Activated T-helper 17 cell treated with anti-CD3 and anti-CD28 coated beads, Interleukin-2, amount 50 U/mL, for 72 hours (primary cell): ENCODE results near the gene LILRA5. TPM values are rescaled to one million over a fixed set of nuclear protein-coding genes. Genes with fewer than 3 reads are reported as not detected.
"Not testable (repeated sequence)": the region's sequence is repeated elsewhere in the genome, so short reads cannot be mapped to it uniquely, and the experiment has no call there.

ENCODE experiments used
- ATAC-seq: fragments of 150-1000 bp; cut with Tn5 transposase; replicated peaks from 2 replicates; pipeline ENCODE4 v1.10.0; 2021; ENCODE audit warnings: mild to moderate bottlenecking, moderate library complexity
- H3K27ac Mint-ChIP-seq: one replicate; pipeline ENCODE4 v1.8.0; 2022; ENCODE audit warnings: mixed read lengths
- H3K27me3 Mint-ChIP-seq: one replicate; pipeline ENCODE4 v1.8.0; 2022; ENCODE audit warnings: mixed read lengths
- H3K36me3 Mint-ChIP-seq: one replicate; pipeline ENCODE4 v1.8.0; 2022; ENCODE audit warnings: low read depth, mild to moderate bottlenecking, mixed read lengths
- H3K4me1 Mint-ChIP-seq: one replicate; pipeline ENCODE4 v1.8.0; 2022; ENCODE audit warnings: mixed read lengths
- H3K4me3 Mint-ChIP-seq: one replicate; pipeline ENCODE4 v1.8.0; 2022; ENCODE audit warnings: mild to moderate bottlenecking, mixed read lengths
- H3K9me3 Mint-ChIP-seq: one replicate; pipeline ENCODE4 v1.8.0; 2022; ENCODE audit warnings: mixed read lengths
- total RNA-seq, 2 donors: library from RNA; stranded (reverse); gene quantifications; one replicate each; pipeline ENCODE4 v1.2.3, GENCODE V29; 2022

Gene LILRA5
- total RNA-seq, 2 donors from 2014 or later, result not detected

GRCh38 chr19:54339646-54340358, 26.8 kb upstream of the LILRA5 start:
- H3K36me3 Mint-ChIP-seq, result no peaks in the 10 kb centered on the region
- no peak for ATAC-seq
- no peak overlapping the region for H3K27ac Mint-ChIP-seq
- H3K27me3 Mint-ChIP-seq, result peaks cover 8% of the 10 kb centered on the region
- no peaks in the 10 kb centered on the region for H3K9me3 Mint-ChIP-seq
- no peaks in the 10 kb centered on the region for H3K4me1 Mint-ChIP-seq
- no peak overlapping the region for H3K4me3 Mint-ChIP-seq

- Mint-ChIP-seq H3K4me1 (no peaks in the 10 kb centered on the region), H3K27ac (no peak overlapping the region), H3K36me3 (no peaks in the 10 kb centered on the region), H3K27me3 (peaks cover 9% of the 10 kb centered on the region), H3K9me3 (no peaks in the 10 kb centered on the region), H3K4me3 (no peak overlapping the region)
- ATAC-seq, result no peak
Observed at GRCh38 chr19:54338521-54338920, 25.6 kb upstream of the LILRA5 start.

- Mint-ChIP-seq H3K36me3 (no peaks in the 10 kb centered on the region), H3K4me3 (no peak overlapping the region), H3K4me1 (no peaks in the 10 kb centered on the region), H3K27me3 (peaks cover 9% of the 10 kb centered on the region), H3K9me3 (no peaks in the 10 kb centered on the region), H3K27ac (no peak overlapping the region)
- ATAC-seq, result no peak
Observed at GRCh38 chr19:54337858-54338230, 24.9 kb upstream of the LILRA5 start.

GRCh38 chr19:54336893-54337857, 24.2 kb upstream of the LILRA5 start:
- no peak overlapping the region for H3K27ac Mint-ChIP-seq
- no peak overlapping the region for H3K4me3 Mint-ChIP-seq
- H3K4me1 Mint-ChIP-seq, result no peaks in the 10 kb centered on the region
- H3K9me3 Mint-ChIP-seq, result no peaks in the 10 kb centered on the region
- H3K27me3 Mint-ChIP-seq, result peaks cover 9% of the 10 kb centered on the region
- ATAC-seq, result no peak
- no peaks in the 10 kb centered on the region for H3K36me3 Mint-ChIP-seq

- no peak for ATAC-seq
- H3K27ac Mint-ChIP-seq, result no peak overlapping the region
- no peaks in the 10 kb centered on the region for H3K9me3 Mint-ChIP-seq
- H3K27me3 Mint-ChIP-seq, result peaks cover 9% of the 10 kb centered on the region
- no peak overlapping the region for H3K4me3 Mint-ChIP-seq
- H3K4me1 Mint-ChIP-seq, result no peaks in the 10 kb centered on the region
- H3K36me3 Mint-ChIP-seq, result no peaks in the 10 kb centered on the region
Observed at GRCh38 chr19:54335979-54336892, 23.3 kb upstream of the LILRA5 start.

- Mint-ChIP-seq H3K27ac (no peak overlapping the region), H3K36me3 (no peaks in the 10 kb centered on the region)
- ATAC-seq, result no peak
Observed at GRCh38 chr19:54335164-54335563, 22.2 kb upstream of the LILRA5 start.

GRCh38 chr19:54333586-54334298, 20.8 kb upstream of the LILRA5 start:
- H3K9me3 Mint-ChIP-seq, result no peaks in the 10 kb centered on the region
- peaks cover 6% of the 10 kb centered on the region for H3K27me3 Mint-ChIP-seq
- no peak overlapping the region for H3K4me3 Mint-ChIP-seq
- H3K36me3 Mint-ChIP-seq, result no peaks in the 10 kb centered on the region
- no peak overlapping the region for H3K27ac Mint-ChIP-seq
- H3K4me1 Mint-ChIP-seq, result peaks cover 1% of the 10 kb centered on the region
- no peak for ATAC-seq

More at GRCh38 chr19:54335164-54335563, 22.2 kb upstream of the LILRA5 start:
- Mint-ChIP-seq H3K4me3 (no peak overlapping the region), H3K4me1 (no peaks in the 10 kb centered on the region), H3K27me3 (peaks cover 9% of the 10 kb centered on the region), H3K9me3 (no peaks in the 10 kb centered on the region)

GRCh38 chr19:54332149-54332548, 19.2 kb upstream of the LILRA5 start:
- peaks cover 6% of the 10 kb centered on the region for H3K27me3 Mint-ChIP-seq
- ATAC-seq, result no peak
- no peaks in the 10 kb centered on the region for H3K9me3 Mint-ChIP-seq
- H3K36me3 Mint-ChIP-seq, result no peaks in the 10 kb centered on the region
- no peak overlapping the region for H3K4me3 Mint-ChIP-seq
- H3K27ac Mint-ChIP-seq, result no peak overlapping the region
- peaks cover 8% of the 10 kb centered on the region for H3K4me1 Mint-ChIP-seq

- H3K27me3 Mint-ChIP-seq, result peaks cover 6% of the 10 kb centered on the region
Observed at GRCh38 chr19:54331626-54332025, 18.7 kb upstream of the LILRA5 start.

GRCh38 chr19:54329476-54330165, 16.7 kb upstream of the LILRA5 start:
- no peak overlapping the region for H3K4me3 Mint-ChIP-seq
- H3K27ac Mint-ChIP-seq, result no peak overlapping the region
- no peaks in the 10 kb centered on the region for H3K9me3 Mint-ChIP-seq
- no peaks in the 10 kb centered on the region for H3K36me3 Mint-ChIP-seq
- peaks cover 8% of the 10 kb centered on the region for H3K4me1 Mint-ChIP-seq
- ATAC-seq, result no peak
- H3K27me3 Mint-ChIP-seq, result peaks cover 10% of the 10 kb centered on the region

More at GRCh38 chr19:54331626-54332025, 18.7 kb upstream of the LILRA5 start:
- H3K36me3 Mint-ChIP-seq, result no peaks in the 10 kb centered on the region
- ATAC-seq, result no peak
- peaks cover 8% of the 10 kb centered on the region for H3K4me1 Mint-ChIP-seq
- H3K27ac Mint-ChIP-seq, result no peak overlapping the region
- no peaks in the 10 kb centered on the region for H3K9me3 Mint-ChIP-seq
- H3K4me3 Mint-ChIP-seq, result no peak overlapping the region

- not testable (repeated sequence) for H3K4me3 Mint-ChIP-seq, H3K27me3 Mint-ChIP-seq, ATAC-seq, H3K9me3 Mint-ChIP-seq, H3K36me3 Mint-ChIP-seq, H3K4me1 Mint-ChIP-seq, H3K27ac Mint-ChIP-seq
Observed at GRCh38 chr19:54328781-54329180, 15.8 kb upstream of the LILRA5 start.

GRCh38 chr19:54325631-54326030, 12.7 kb upstream of the LILRA5 start:
- ATAC-seq, result no peak
- H3K4me3 Mint-ChIP-seq, result no peak overlapping the region

GRCh38 chr19:54325194-54325621, 12.2 kb upstream of the LILRA5 start:
- no peak overlapping the region for H3K27ac Mint-ChIP-seq
- no peaks in the 10 kb centered on the region for H3K36me3 Mint-ChIP-seq
- H3K9me3 Mint-ChIP-seq, result no peaks in the 10 kb centered on the region
- peaks cover 8% of the 10 kb centered on the region for H3K4me1 Mint-ChIP-seq
- peak; percentile 59 for ATAC-seq
- peaks cover 25% of the 10 kb centered on the region for H3K27me3 Mint-ChIP-seq
- no peak overlapping the region for H3K4me3 Mint-ChIP-seq

More at GRCh38 chr19:54325631-54326030, 12.7 kb upstream of the LILRA5 start:
- Mint-ChIP-seq H3K9me3 (no peaks in the 10 kb centered on the region), H3K27me3 (peaks cover 21% of the 10 kb centered on the region), H3K4me1 (peaks cover 8% of the 10 kb centered on the region), H3K36me3 (no peaks in the 10 kb centered on the region), H3K27ac (no peak overlapping the region)
